Fibroblast of skin of back (primary cell): ENCODE data around the gene CALML3.
"Not testable (repeated sequence)": the region's sequence is repeated elsewhere in the genome, so short reads cannot be mapped to it uniquely, and the experiment has no call there.

Experiments
- DNase-seq: peaks from one replicate; pipeline ENCODE4 v3.0.0-alpha.2; 2013

The CALML3 gene

DNA sequence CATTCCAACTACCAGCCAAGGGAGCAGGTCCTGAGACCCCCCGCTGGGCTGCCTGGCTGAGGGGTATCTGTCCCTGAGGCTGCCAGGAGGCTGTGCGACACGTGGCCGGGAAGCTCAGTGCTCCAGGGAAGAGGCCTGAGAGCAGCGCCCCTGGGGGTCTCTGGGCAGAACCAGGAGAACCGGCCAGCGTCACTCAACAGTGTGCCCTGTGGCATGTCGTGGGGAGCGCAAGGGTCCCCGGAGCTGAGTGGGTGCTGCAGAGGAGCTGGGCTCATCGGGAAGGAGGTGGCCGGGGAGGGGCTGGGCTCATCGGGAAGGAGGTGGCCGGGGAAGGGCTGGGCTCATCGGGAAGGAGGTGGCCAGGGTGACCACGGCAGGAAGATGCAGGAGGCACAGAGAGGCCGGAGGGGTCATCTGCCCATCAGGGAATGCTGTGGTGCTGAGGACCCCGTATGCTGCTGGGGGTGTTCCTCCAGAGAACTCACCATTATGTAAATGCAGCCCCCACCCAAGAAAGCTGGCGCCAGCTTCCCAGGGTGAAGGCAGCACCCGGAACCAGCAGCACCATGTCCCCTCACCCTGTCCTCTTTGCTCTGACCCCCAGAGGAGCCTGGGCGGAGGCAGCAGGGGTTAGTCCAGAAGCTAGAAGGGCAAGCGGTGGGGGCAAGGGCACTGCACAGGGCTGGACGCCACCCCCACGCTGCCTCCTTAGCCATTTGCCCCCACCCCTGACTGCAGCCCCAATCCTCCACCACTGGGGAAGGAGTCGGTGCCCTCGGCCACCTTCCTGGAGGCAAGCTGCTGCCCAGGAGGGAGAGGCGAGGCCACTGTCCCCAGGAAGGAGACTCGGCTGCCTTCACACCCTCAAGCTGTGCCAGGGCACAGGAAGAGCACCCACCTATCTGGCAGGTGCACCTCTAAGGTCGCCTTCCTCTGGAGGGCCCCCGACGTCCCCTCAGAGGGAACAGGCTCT lies 33.3 kb downstream of the CALML3 start:
- DNase-seq: no peak

DNA sequence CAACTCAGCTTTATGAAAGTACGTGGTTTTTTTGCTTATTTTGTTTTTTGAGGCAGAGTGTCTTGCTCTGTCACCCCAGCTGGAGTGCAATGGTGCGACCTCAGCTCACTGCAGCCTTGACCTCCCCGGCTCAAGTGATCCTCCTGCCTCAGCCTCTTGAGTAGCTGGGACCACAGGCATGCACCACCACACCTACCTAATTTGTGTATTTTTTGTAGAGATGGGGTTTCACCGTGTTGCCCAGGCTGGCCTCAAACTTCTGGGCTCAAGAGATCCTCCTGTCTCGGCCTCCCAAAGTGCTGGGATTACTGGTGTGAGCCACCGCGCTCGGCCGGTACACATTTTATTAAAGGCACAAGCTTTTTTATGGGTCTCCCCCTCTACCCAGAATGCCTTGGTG lies 34.3 kb downstream of the CALML3 start:
- not testable (repeated sequence) for DNase-seq

DNA sequence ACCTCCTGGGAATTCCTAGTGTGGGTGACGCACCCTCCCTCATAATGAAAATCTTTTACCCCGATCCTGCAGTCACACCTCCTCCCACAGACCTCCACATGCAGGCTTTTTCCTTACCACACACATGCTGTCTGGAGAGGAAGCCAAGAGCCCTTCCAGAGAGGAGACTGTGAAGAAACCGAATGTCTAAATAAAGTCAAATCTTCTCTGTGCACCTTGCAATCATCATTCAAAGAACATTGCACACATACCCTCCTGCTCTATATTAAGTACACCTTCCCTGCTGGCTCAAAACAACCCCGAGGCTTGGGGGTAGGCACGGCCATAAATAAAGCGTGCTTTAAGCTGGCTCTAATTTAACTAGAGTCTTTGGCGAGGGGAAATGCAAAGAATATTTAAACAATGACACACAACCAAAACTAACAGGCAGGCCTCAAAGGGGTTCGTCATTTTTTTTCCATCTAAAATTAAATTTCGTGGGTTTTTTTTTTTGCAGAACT lies 34.9 kb downstream of the CALML3 start:
- peak; percentile 92 for DNase-seq

DNA sequence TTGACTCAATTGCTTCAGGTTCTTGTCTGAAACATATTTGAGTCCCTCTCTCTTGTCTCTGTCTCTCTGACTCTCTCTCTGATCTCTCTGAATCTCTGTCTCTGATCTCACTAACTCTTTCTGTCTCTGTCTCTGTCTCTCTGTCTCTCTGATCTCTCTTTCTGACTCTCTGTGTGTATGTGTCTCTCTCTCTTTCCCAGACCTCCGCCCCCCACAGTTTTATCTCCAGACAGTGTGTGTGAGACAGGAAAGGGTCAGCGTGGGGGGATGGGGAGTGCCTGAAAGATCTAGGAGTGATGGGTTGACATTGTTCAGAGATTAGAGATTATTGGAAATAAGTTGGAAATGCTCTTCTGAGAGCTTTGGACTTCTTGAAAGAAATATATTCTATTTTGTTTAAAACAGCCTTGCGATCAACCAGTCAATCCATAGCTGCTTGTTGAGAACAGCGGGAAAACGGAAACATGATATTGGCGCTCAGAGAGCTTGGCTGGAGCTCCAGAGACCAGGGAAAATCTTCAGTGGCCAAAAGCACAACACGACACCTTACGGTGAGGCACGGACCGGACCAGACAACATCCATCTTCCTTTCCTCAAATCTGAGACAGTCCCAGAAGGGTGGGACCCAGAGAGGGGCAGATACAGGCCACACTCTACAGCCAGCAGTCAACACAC lies 35.5 kb downstream of the CALML3 start:
- DNase-seq: no peak

DNA sequence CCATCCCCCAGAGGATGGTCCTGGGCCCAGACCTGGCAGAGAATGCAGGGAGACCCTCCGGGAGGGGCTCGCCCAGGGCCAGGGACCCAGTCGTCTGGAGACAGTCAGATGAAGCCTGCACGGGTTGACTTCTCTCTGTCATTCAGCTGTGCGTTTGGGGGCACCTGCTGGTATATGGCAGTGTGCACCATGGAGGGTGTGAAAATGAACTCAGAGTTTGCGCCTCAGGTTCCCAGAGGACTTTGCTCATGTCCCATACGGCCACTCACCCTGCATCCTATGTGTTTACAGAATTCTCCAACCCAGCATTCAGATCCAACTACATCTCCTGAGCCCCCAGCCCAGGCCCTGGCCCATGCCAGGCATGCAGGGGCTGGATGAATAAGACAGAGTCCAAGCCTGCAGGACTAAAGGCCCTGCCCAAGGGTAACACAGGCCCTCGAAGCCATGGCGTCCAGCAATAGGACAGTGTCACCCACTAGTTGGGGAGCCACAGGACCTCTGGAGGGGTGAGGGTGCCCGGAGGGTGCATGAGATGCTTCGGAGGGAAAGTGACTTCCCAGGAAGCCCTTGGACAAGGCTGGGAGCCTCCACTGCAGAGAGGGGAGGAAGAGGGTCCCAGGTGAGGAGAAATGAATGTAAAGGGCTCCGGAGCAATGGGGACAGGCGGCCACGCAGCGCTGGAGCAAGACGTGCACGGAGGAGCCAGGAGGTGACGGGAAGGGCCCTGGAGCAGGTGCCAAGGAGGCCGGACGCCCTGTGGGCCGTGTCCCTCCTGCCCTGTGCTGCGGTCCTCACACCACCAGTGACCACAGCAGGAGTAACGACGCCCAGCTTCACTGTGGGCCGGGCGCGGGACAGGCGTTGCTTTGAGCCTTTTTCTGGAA lies 36.3 kb downstream of the CALML3 start:
- no peak for DNase-seq

DNA sequence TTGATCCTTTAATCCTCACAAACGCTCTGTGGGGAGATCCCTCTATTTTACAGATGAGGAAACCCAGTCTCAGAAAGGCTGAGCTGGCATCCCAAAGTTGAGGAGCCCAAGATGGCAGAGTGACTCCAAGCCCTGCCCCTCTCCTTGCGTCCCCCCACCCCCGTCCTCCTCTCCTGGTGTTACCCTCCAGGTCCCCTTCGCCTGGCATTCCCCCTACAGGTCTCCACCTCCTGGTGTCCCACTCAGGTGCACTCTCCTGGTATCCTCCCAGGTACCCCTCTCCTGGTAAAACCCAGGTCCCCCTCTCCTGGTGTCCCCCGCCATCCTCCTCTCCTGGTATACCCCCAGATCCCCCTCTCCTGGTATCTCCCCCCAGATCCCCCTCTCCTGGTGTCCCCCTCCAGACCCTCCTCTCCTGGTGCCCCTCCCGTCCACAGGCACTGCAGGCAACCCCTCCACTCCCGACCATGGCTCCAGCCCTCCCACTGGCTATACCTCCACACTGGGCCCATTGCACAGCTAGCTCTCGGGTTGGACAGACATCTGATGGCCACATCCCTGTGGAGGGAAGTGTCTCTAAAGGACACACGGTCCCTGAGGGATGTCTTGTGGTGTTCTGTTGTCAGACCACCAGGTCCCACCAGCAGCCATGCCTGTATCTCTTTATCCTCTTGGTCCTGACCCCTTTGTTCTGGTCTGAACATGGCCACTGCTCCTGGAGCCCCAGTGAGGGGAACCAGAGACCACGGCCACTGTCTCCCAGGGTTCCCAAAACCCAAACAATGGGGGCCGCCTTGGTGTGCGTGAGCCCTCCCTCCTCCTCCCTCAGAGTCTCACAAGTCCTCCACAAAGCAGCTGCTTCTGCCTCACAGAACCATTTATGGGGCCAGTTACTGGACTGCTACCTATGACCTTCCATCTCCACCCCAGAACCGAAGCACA lies 37.2 kb downstream of the CALML3 start:
- no peak for DNase-seq

DNA sequence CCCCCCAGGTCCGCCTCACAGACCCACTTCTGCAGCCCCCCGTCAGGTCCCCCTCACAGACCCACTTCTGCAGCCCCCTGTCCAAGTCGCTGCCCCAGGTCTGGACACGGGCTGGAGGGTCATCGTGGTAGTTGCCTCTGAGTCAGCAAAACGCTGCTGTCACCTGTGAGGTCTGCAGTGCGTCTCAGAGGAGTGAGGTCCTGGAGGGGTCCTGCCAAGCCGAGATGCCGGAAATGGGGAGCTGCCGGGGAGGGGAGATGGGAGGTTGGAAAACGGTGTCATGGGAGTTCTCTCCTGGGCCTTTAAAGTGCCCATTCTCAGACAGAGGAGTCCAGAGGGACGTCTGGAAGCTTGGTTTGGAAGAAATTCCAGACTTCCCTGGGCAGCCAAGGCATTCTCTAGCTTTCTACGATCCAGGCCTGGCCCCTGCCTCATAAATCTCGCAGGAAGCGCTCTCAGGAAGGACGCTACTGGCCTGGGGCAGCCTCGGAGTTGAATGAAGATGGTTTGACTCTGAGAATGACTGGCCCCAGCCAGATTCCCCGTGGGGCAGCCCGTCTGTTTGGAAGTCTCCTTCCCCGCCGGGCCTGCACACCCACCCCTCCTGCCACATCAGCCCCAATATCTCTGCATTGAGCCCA lies 38.7 kb downstream of the CALML3 start:
- DNase-seq: peak; percentile 38

DNA sequence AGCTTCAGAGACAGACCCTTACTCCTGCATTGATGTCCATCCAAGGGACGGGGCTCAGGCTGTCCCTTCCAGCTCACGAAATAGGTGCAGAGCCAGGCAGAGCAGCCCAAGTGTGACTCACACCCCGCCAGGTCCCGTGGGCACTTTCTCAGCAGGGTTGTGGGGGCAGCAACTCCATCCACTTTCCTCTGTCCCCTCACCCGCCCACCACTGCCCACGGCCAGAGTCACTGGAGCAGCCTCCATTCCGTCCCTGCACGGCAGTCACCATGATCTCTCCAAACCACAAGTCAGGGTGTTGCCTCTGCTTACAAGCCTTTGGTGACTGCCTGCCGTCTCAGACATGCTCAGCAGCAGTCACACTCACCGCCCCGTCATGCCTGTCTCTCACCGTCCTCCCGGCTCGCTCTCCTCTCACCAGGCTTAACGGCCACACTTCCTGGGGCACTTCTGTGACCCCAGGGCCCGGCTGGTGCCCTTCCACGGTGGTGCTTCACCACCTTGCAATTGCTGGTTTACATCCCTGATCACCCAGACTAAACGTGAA lies 39.3 kb downstream of the CALML3 start:
- peak; percentile 86 for DNase-seq

DNA sequence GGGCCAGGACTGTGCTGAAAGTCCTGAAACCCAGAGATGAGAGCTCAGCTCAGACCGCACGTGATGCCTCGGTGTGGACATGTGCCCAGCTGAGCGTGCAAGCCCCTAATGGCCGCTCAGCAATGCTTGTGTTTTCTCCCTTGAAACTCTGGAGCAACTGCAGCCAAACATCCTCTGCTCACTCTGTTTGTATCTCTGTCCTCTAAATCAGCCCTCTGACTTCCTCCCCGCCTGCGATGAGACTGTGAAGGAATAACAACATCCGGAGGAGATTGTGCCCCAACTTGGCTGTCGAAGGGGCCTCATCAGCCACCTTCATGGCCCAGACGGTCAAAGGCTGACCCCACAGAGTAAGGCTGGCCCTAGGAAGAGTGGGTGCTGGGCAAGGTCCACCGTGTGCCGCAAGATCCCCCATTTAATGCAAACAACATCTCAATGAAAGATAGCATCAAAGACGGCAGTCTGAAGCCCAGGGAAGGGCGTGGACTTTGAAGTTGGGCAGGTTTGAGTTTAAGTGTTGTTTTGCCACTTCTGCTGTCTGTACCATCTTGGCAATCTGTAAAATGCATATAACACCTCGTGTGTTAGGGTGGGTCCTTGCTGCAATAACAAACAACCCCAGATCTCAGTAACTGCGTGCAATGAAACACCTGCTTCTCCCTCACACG lies 39.9 kb downstream of the CALML3 start:
- DNase-seq: no peak

DNA sequence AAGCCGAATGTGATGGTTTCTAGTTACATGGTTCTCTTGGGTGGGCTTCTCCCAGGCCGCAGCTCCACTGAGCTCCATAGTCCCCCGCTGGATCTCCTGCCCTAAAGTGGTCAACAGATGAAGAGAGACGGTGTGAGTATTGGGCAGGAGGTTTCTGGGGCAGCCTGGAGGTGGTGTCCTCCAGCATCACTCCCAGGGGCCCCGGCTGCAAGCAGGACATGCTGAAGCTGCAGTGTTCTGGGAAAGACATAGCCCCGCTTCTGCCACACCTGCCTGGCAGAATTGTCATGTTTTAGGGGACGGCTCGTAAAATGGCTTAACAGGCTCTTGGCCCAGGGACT lies 40.4 kb downstream of the CALML3 start:
- DNase-seq: no peak

DNA sequence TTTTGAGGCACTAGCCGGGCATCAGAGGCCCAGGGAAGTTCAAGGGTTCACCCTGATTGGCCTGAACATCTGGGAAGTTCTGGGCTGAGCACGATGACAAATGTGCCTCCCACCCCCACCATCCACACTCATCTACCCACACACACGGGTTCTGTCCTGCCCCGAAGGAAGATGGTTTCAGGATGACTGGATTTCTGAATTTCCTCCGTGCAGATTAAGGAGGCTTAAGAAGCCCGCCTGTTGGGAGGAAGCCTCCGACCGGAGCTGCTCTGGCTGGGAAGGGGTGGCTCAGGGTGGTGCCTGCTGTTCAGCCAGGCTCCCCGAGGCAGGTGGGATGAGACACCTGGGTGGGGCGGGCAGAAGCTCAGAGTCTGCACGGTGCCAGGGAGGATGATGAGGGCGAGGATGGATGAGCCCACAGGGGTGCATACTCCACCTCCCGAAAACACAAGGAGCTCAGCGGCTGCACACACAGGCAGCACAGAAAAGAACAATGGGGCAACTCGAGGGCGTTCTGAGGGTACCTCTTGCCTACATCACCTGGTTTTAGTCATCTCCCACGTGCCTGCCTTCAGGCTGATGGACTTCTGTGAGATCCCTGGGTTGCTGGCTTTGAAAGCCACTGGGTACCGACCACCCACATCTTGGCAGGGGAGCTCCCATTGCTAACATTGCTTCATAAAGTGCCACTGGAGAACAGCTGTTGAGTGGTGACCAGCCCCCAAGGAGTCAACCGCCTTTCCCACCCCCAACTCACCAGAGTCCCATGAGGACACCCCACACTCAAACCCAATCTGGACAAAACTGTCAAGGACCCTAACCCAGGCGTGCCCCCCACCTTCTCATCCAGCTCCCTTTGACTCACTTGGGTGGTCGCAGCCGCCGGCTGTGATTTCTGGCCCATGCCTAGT lies 41.2 kb downstream of the CALML3 start:
- peak; percentile 91 for DNase-seq

DNA sequence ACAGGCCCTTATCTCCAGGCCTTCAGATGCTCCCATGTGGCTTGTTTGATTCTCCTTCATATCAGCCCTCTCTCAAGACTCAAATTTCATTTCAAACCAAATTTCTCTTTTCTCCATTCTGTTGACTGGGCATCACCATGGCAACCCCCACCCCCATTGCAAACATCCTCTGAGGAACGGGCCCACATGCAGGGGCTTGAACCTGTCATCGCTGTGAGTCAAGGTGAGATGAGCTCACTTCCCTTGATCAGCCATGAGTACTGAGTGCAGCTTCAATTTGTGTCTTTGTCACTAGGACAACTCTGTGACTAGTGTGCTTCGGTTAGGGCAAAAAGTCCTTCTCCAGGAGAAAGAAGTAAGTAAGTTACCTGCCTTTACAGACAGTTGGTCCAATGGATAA lies 41.9 kb downstream of the CALML3 start:
- peak; percentile 56 for DNase-seq

DNA sequence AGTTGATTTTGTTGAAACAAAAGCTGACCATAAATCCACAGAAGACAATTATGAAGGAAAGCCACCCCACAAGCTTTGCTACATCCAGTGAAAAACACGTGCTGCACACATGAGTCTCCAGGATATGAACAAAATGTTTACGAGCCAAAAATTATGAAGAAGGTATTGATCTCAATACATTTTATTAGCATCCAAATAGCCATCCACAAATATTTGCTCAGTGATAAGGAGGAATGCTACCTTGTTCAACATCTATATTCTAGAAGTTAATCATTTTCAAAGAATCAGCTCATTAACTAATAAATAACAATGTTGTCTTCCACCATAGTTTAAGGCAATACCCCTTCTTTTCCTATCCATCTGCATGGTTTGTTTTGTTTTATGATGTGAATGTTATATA lies 42.7 kb downstream of the CALML3 start:
- no peak for DNase-seq

DNA sequence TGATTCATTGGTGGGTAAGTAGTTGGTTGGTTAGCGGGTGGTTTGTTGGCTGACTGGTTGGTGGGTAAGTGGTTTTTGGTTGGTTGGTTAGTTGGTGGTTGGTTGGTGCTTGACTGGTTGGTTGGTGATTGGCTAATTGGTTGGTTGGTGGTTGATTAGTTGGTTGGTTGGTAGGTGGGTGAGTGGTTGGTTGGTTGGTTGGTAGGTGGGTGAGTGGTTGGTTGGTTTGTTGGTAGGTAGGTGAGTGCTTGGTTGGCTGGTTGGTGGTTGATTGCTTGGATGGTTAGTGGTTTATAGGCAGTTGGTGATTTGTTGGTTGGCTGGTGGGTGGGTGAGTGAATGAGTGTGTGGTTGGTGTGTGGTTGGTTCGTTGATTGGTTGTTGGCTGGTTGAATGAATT lies 44.2 kb downstream of the CALML3 start:
- DNase-seq: no peak

DNA sequence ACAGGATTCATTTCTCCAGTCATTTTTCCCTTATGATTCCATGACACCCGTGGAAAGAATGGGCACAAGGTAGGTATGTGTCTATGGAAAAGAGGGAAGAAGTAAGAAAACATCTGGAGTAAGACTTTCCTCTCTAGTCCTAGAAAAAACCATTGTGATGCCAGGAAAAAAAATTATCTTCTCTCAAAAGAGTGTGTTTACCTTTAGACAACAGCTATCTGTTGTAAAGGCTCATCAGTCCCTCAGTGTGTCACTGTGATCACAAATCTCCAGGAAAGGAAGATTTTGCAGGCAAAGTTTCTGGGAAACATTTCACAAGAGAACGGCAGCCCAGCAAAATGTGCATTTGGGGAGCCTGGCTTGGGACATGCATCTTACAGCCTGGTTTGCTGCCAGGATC lies 44.8 kb downstream of the CALML3 start:
- no peak for DNase-seq

DNA sequence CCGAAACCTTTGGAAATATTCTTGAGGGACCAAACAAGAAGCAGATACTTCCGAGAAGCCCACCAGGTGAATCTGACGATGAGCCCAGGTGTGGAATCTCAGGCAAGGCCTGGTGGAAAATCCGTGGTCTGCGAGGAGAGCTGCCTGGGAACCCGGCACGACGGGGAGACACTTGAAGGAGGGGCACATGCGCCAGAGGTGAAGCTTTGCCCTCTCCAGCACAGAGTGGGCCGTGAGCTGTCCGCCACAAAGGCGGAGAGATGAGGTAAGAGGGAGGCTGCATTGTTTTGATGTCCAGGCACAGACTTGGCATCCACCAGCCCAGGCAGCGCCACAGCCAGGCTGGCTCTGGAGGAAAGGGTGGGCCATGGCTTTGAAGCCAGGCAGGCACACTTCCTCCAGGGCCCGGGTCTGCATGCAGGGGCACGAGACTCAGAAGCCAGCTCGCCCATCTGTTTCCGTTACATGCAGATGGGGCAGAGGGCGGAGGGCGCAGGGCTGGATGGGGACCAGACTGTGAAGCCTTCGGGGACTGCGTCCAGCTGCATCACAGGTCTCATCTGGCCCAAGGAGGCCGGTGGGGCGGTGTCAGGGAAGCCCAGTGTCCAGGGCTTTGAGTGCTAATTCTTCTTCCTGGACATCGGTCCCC lies 45.4 kb downstream of the CALML3 start:
- DNase-seq: no peak

DNA sequence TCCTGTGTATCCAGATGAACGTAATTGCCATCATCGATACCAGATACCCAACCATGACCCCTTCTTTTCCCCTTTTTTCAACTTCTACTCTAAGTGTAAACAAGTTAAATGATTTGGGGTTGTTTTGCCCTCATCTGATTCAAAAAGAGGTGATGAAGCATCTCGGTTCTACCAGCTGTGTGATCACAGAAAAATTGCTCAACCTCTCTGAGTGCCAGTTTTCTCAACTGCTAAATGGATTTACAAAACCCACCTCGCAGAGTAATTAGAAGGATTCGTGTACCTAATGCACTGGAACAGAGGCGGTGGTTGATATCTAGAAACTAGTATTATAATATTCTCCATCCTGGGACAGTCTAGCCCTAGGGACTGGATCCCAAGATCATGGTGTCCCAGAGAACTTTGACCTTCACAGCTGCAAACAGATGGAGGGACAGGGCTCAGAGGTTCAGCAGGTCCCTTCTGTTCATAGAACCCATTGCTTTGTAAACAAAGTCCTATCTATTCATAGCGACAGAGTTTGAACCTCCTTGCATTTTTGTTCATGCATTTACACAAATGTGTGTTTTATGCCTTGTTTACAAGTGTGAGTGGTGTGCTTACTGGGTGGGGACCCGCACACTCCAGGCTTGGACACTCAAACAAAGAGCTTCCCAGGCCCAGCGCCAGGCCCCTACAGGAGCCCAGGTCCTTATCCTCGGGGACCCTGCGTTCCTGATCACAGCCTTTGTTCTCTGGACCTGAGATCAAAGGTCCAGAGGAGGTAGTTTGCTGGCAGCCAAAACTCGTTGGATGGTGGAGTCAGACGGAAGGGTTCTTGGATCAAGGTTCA lies 46.4 kb downstream of the CALML3 start:
- no peak for DNase-seq

DNA sequence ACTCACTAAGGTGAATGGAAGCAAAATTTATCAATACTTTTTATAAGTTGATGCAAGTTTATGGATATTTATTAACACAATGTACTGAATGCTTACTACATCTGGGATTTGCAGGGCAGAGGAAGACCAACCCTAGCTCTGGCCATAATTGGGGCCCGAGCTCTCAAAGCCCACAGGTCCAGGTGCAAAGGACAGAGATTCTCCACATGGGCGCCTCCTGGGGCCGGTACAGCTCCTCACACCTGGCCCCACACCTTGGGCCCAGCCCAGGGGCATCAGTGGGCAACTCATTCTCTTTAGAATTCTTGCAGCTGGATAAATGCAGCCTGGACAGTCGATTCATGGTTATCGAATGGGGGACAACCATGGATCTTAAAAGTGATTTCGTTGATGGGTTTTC lies 47.1 kb downstream of the CALML3 start:
- no peak for DNase-seq
